Forelimb muscle (tissue), 1 donor: ENCODE data around the gene AKAP13. TPM values are rescaled to one million over a fixed set of nuclear protein-coding genes. Genes with fewer than 3 reads are reported as not detected.

Source experiments
- DNase-seq: peaks from one replicate; pipeline ENCODE4 v3.0.0-alpha.2; 2013; ENCODE audit warnings: low read depth
- polyA plus RNA-seq: library from polyadenylated mRNA; unstranded; fragments of 120-200 nt; gene quantifications from one replicate; pipeline ENCODE4 v1.2.1, GENCODE V29; 2013; ENCODE audit not compliant: insufficient read length

Gene AKAP13
- polyA plus RNA-seq, 1 donor = 61.1 TPM

- no peak for DNase-seq
These were observed 155.9 kb downstream of the AKAP13 start for GRCh38 chr15:85536341-85536740.

GRCh38 chr15:85539491-85539890 is 159.1 kb downstream of the AKAP13 start:
- no peak for DNase-seq

- DNase-seq = no peak
These were observed 159.8 kb downstream of the AKAP13 start for GRCh38 chr15:85540085-85540797.

GRCh38 chr15:85541744-85542143 is 161.3 kb downstream of the AKAP13 start:
- no peak for DNase-seq

GRCh38 chr15:85542488-85542887 is 162.1 kb downstream of the AKAP13 start:
- DNase-seq = no peak

- no peak for DNase-seq
These were observed 162.5 kb downstream of the AKAP13 start for GRCh38 chr15:85542895-85543331.

GRCh38 chr15:85543741-85544155 is 163.3 kb downstream of the AKAP13 start:
- DNase-seq = no peak

GRCh38 chr15:85545185-85545584 is 164.8 kb downstream of the AKAP13 start:
- no peak for DNase-seq

- DNase-seq = no peak
These were observed 165.3 kb downstream of the AKAP13 start for GRCh38 chr15:85545752-85546151.

GRCh38 chr15:85547386-85547785 is 167.0 kb downstream of the AKAP13 start:
- DNase-seq = no peak

- DNase-seq = no peak
These were observed 169.9 kb downstream of the AKAP13 start for GRCh38 chr15:85550283-85550682.

- no peak for DNase-seq
These were observed 170.9 kb downstream of the AKAP13 start for GRCh38 chr15:85551221-85551832.

- DNase-seq = no peak
These were observed 174.6 kb downstream of the AKAP13 start for GRCh38 chr15:85554852-85555521.

- no peak for DNase-seq
These were observed 175.6 kb downstream of the AKAP13 start for GRCh38 chr15:85555875-85556617.

- no peak for DNase-seq
These were observed 176.2 kb downstream of the AKAP13 start for GRCh38 chr15:85556618-85556895.

- no peak for DNase-seq
These were observed 177.0 kb downstream of the AKAP13 start for GRCh38 chr15:85557385-85557784.

- no peak for DNase-seq
These were observed 178.4 kb downstream of the AKAP13 start for GRCh38 chr15:85558848-85559247.

- DNase-seq = no peak
These were observed 179.1 kb downstream of the AKAP13 start for GRCh38 chr15:85559530-85559929.

GRCh38 chr15:85562824-85563223 is 182.4 kb downstream of the AKAP13 start:
- DNase-seq = no peak

- DNase-seq = no peak
These were observed 182.9 kb downstream of the AKAP13 start for GRCh38 chr15:85563328-85563727.

GRCh38 chr15:85563731-85564130 is 183.3 kb downstream of the AKAP13 start:
- no peak for DNase-seq

GRCh38 chr15:85564686-85565085 is 184.3 kb downstream of the AKAP13 start:
- no peak for DNase-seq
